ENCODE data around the gene HOXD11. TPM values are rescaled to one million over a fixed set of nuclear protein-coding genes. Genes with fewer than 3 reads are reported as not detected.
A peak's percentile ranks its signal among the peaks of the same experiment; 100 is the strongest.

Gene HOXD11
- total RNA-seq, 2 donors from 2014 or later: not detected

DNA sequence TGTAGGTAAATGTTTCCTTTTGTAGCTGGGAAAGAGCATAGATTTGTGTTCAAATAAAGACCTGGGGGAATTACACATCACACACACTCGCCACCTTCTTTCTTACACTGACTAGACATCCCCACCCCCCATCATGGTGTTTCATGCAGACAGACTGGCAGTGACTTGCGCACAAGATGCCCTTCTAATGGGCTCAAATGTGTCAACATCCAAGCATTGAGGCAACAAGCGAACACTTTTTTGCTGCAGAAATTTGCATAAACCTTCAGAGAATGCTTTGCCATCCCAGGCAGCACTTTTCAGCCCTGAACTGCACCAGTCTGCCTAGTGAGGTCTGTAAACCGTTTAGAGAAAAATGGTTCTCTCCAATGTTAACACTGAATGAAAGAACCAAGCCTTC is 27.0 kb downstream of the HOXD11 start:
- no peak for TF ChIP-seq POLR2A (IDR thresholded peaks at IDR 0.05)
- TF ChIP-seq, protein P1, sequence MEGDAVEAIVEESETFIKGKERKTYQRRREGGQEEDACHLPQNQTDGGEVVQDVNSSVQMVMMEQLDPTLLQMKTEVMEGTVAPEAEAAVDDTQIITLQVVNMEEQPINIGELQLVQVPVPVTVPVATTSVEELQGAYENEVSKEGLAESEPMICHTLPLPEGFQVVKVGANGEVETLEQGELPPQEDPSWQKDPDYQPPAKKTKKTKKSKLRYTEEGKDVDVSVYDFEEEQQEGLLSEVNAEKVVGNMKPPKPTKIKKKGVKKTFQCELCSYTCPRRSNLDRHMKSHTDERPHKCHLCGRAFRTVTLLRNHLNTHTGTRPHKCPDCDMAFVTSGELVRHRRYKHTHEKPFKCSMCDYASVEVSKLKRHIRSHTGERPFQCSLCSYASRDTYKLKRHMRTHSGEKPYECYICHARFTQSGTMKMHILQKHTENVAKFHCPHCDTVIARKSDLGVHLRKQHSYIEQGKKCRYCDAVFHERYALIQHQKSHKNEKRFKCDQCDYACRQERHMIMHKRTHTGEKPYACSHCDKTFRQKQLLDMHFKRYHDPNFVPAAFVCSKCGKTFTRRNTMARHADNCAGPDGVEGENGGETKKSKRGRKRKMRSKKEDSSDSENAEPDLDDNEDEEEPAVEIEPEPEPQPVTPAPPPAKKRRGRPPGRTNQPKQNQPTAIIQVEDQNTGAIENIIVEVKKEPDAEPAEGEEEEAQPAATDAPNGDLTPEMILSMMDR (IDR thresholded peaks at IDR 0.05): no peak
- H3K27ac ChIP-seq: no peak overlapping the region
- intact Hi-C loops (cut with DNase I): no loop called here
- peaks cover 0 to 81% of the 10 kb centered on the region in 2 donors for H3K27me3 ChIP-seq
- no peak for DNase-seq
- 21 to 32% methylated on average over 4 of the region's 4 CpGs for WGBS, 2 donors
- no peak overlapping the region for H3K4me3 ChIP-seq
- peaks cover 25% of the 10 kb centered on the region for H3K4me1 ChIP-seq
- no peaks in the 10 kb centered on the region for H3K36me3 ChIP-seq (replicated peaks in 1 of 2; ENCODE audit: insufficient read depth in 1 of 2, low read depth in 2 of 2)
- no peak for ATAC-seq
- no peaks in the 10 kb centered on the region for H3K9me3 ChIP-seq

DNA sequence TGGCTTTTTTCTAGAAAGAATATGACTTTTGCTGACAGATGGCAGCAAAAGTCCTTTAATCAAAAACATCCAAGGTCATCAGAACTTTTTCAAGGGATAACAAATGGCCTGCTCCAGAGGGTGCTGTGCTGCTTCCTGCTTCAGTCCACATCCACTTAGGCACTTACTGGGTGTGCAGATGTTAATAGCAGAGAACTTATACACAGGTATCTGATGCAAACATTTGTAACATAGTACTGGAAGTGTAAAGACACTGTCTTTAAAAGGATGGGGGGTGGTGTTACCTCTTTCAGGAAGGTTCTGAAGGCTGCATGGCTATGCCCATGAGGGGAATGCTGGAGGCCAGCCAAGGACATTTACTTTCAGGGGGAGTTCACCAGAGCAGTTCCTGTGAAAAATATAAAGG is 28.0 kb downstream of the HOXD11 start:
- DNase-seq (no peak), ATAC-seq (no peak)
- Histone ChIP-seq H3K36me3 (replicated peaks in 1 of 2; ENCODE audit: insufficient read depth in 1 of 2, low read depth in 2 of 2) (no peaks in the 10 kb centered on the region), H3K9me3 (no peaks in the 10 kb centered on the region), H3K27me3 (peaks cover 0 to 80% of the 10 kb centered on the region in 2 donors), H3K4me3 (no peak overlapping the region), H3K27ac (no peak overlapping the region), H3K4me1 (peaks cover 22% of the 10 kb centered on the region)
- intact Hi-C loops (cut with DNase I): no loop called here
- TF ChIP-seq POLR2A (IDR thresholded peaks at IDR 0.05): no peak
- TF ChIP-seq, protein P1 (IDR thresholded peaks at IDR 0.05): peak in 1 of 7 experiments; percentile 5

DNA sequence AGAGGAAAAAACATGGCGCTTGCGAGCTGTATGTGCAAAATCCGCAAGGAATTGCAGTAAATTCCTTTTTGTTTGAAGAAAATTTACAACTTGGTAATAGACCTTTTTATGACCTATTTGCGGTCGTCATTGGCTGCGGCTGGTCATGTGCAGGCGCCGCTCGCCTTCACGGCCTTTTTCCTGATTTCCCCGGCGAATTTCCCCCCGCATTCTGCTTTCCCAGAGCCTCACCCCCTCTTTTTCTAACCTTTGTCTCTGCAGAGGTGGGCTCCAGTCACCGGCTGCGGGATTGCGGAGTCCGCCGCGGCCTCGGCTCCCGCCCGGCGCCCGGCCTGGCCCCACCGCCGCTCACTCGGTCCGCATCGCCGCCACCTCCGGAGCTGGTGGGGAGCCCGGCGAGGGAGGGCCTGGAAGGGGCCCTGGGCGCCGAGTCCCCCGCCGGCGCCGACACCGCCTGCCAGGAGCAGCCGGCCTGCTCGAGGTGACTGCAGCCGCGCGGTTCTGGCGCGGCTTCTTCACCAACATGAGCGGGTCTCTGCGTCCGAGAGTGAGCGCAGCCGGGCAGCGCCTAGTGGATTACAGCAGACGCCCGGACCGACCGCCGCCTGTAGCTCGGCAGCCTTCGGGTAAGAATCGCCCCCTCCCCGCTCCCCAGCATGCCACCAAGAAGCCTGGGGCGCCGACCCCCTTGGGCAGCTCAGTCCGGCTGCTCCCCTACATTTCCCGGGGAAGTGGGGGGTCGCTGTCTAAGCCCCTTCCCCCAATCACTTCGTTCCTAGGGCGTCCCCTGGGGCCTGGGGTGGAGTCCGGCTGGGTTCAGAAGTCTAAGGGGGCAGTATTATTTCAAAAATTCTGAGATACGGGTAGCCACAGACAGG is 29.5 kb downstream of the HOXD11 start:
- intact Hi-C loops (cut with DNase I): no loop called here
- ATAC-seq: no peak

DNA sequence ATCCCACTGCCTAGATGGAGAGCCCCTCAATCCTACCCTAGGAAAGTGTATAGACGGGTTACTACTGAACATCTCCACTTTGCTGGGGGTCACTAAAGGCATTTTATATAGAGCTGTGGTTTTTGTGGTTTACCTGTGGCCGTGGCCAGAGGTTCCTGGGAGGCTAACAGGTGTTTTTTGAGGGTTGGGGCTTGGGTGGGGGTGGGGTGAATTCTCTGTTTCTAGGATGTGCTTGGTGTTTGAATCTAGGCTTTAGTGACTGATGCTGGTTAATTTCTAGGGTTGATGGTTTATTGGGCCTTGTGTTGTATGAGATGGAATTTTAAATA is 30.1 kb downstream of the HOXD11 start:
- ATAC-seq (no peak), DNase-seq (no peak)
- intact Hi-C loops (cut with DNase I): no loop called here
- no peaks in the 10 kb centered on the region for H3K36me3 ChIP-seq (replicated peaks in 1 of 2; ENCODE audit: insufficient read depth in 1 of 2, low read depth in 2 of 2)
- H3K9me3 ChIP-seq: no peaks in the 10 kb centered on the region
- WGBS, 2 donors: 12% methylated on average over 2 of the region's 2 CpGs
- no peak overlapping the region for H3K27ac ChIP-seq
- TF ChIP-seq, protein P1 (IDR thresholded peaks at IDR 0.05): no peak
- no peak for TF ChIP-seq POLR2A (IDR thresholded peaks at IDR 0.05)
- H3K4me3 ChIP-seq: no peak overlapping the region
- H3K27me3 ChIP-seq: peaks cover 0 to 61% of the 10 kb centered on the region in 2 donors
- H3K4me1 ChIP-seq: peaks cover 26% of the 10 kb centered on the region

More for the DNA sequence above, 29.5 kb downstream of the HOXD11 start:
- peak overlapping the region in 3 of 4 donors; percentile 24 to 38 (median 24) for H3K27ac ChIP-seq
- no peaks in the 10 kb centered on the region for H3K9me3 ChIP-seq
- peaks cover 0 to 65% of the 10 kb centered on the region in 2 donors for H3K27me3 ChIP-seq
- 2 to 7% methylated on average over 14 to 69 of the region's 71 CpGs for WGBS, 2 donors
- peaks cover 26% of the 10 kb centered on the region for H3K4me1 ChIP-seq
- no peak for DNase-seq
- TF ChIP-seq POLR2A (IDR thresholded peaks at IDR 0.05): no peak
- TF ChIP-seq, protein P1 (IDR thresholded peaks at IDR 0.05): no peak
- no peaks in the 10 kb centered on the region for H3K36me3 ChIP-seq (replicated peaks in 1 of 2; ENCODE audit: insufficient read depth in 1 of 2, low read depth in 2 of 2)
- H3K4me3 ChIP-seq: no peak overlapping the region

DNA sequence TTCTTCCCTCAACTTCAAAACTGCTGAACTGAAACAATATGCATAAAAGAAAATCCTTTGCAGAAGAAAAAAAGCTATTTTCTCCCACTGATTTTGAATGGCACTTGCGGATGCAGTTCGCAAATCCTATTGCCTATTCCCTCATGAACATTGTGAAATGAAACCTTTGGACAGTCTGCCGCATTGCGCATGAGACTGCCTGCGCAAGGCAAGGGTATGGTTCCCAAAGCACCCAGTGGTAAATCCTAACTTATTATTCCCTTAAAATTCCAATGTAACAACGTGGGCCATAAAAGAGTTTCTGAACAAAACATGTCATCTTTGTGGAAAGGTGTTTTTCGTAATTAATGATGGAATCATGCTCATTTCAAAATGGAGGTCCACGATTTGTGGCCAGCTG is 30.8 kb downstream of the HOXD11 start:
- 31 to 37% methylated on average over 8 of the region's 8 CpGs for WGBS, 2 donors
- Histone ChIP-seq H3K9me3 (no peaks in the 10 kb centered on the region), H3K27ac (no peak overlapping the region), H3K36me3 (replicated peaks in 1 of 2; ENCODE audit: insufficient read depth in 1 of 2, low read depth in 2 of 2) (no peaks in the 10 kb centered on the region), H3K4me3 (no peak overlapping the region), H3K4me1 (peaks cover 26% of the 10 kb centered on the region), H3K27me3 (peaks cover 0 to 55% of the 10 kb centered on the region in 2 donors)
- intact Hi-C loops (cut with DNase I): no loop called here
- ATAC-seq (no peak), DNase-seq (no peak)
- TF ChIP-seq, protein P1 (IDR thresholded peaks at IDR 0.05): no peak
- no peak for TF ChIP-seq POLR2A (IDR thresholded peaks at IDR 0.05)

Measured in body of pancreas (tissue), 4 donors.